GM12864 (cell line): ENCODE measurements around the gene C20orf202.
A peak's percentile ranks its signal among the peaks of the same experiment; 100 is the strongest.

Experiments used
- DNase-seq: peaks from one replicate; pipeline ENCODE4 v3.0.0-alpha.2; 2011; ENCODE audit warnings: low read depth
- H3K4me3 ChIP-seq: 2 replicates; pipeline ENCODE4 v1.5.1; 2011; ENCODE audit warnings: mild to moderate bottlenecking, low read depth, low read length, control low read depth
- TF ChIP-seq, protein P1 (sequence below): IDR thresholded peaks from 2 replicates; pipeline ENCODE4 v1.5.1; 2011; ENCODE audit warnings: low read depth, mild to moderate bottlenecking, moderate library complexity, low read length, control low read depth, inconsistent platforms; ENCODE audit errors: missing control alignments

The C20orf202 gene

GRCh38 chr20:1225263-1225782 lies 22.1 kb downstream of the C20orf202 start:
- DNase-seq, result no peak
- TF ChIP-seq, protein P1, sequence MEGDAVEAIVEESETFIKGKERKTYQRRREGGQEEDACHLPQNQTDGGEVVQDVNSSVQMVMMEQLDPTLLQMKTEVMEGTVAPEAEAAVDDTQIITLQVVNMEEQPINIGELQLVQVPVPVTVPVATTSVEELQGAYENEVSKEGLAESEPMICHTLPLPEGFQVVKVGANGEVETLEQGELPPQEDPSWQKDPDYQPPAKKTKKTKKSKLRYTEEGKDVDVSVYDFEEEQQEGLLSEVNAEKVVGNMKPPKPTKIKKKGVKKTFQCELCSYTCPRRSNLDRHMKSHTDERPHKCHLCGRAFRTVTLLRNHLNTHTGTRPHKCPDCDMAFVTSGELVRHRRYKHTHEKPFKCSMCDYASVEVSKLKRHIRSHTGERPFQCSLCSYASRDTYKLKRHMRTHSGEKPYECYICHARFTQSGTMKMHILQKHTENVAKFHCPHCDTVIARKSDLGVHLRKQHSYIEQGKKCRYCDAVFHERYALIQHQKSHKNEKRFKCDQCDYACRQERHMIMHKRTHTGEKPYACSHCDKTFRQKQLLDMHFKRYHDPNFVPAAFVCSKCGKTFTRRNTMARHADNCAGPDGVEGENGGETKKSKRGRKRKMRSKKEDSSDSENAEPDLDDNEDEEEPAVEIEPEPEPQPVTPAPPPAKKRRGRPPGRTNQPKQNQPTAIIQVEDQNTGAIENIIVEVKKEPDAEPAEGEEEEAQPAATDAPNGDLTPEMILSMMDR, result no peak
- H3K4me3 ChIP-seq, result no peak overlapping the region

DNA sequence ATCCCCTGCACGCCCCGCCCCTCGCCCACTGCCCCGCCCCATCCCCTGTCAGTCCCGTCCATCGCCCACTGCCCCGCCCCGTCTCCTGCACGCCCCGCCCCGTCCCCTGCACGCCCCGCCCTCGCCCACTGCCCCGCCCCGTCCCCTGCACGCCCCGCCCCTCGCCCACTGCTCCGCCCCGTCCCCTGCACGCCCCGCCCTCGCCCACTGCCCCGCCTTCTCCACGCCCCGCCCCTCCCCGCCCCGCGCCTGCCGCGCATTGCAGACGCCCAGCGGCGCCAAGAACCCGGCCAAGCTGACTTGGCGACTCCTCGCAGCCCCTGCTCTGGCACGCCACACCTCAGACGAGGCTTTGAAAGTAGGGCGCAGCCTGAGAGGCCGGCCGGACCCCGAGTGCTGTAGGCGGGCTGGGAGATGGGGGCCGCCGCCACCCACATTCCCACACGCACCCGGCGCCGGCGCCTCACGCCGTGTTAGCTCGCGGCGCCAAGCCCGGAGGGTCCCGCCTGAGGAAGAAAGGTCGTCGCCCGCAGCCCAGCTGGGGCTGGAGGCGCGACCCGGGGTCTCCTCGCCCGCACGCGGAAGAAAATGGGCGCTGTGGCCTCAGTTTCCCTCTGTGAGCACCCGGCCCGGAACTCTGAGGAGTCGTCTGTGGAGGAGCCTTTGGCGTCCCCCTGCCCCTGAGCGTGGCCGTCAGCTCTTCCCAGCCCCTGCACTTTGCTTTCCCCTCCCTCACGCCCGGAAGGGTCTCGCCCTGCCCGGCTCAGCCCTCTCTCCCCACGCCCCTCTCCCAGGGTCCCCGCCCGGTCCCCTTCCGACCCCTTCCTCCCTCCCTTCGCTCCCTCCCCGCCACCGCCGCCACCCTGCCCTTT lies 22.8 kb downstream of the C20orf202 start, which contains the start of gene RAD21L1:
Gene RAD21L1, plus strand, starts transcription at position 262 of the 872 bp plus-strand sequence. CDS start 2,410 bp downstream, outside the sequence.
- H3K4me3 ChIP-seq, result peak within 1 kb of the TSS; percentile 59
- no peak for DNase-seq
- TF ChIP-seq, protein P1, result no peak

DNA sequence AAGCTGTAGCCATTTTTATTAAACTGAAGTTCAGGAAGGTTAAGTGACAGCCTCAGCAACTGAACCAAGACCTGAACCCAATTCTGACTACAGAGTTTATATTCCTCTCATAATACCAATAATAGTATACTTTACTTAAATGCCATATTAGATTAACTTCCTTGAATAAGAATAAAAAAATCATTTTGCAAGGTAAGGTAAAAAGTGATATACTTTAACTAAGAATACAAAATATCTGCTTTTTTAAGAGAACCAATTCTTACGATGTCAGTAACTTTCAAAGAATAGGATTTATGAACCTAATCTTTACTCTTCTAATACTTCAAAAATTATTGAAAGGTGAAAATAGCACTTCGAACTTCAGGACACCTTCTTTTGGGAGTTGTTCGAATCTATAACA lies 26.3 kb downstream of the C20orf202 start:
- TF ChIP-seq, protein P1, result no peak
- no peak overlapping the region for H3K4me3 ChIP-seq
- no peak for DNase-seq

DNA sequence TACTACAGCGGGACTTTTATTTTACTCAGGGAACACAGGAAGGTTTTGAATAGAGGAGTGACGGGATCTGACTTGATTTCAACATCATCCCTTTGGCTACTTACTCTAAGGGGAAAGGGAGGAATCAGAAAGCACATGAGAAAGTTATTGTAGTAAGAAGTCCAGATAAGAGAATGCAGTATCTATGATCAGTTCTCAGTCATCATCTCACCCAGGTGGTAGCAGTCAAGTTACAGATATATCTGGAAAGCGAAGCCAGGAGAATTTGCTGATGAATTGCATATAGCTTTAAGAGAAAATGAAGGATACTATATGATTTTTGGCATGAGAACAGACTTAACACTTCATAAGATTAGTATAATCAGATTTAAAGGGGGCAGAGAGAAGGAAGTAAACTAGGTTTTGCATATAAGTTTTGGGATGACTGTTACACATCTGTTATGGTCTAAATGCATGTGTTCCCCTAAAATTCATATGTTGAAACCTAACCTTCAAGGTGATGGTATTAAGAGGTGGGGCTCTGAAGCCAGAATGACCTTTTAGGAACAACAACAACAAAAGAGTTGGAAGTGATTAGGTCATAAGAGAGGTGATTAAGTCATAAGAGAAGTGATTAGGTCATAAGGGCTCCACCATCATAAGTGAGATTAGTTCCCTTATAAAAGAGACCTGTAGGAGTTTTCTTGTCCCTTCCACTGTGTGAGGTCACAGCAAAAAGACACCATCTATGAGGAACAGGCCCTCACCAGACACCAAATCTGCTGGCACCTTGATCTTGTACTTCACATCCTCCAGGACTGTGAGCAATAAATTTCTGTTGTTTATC lies 29.2 kb downstream of the C20orf202 start:
- no peak overlapping the region for H3K4me3 ChIP-seq
- TF ChIP-seq, protein P1, result no peak
- no peak for DNase-seq

DNA sequence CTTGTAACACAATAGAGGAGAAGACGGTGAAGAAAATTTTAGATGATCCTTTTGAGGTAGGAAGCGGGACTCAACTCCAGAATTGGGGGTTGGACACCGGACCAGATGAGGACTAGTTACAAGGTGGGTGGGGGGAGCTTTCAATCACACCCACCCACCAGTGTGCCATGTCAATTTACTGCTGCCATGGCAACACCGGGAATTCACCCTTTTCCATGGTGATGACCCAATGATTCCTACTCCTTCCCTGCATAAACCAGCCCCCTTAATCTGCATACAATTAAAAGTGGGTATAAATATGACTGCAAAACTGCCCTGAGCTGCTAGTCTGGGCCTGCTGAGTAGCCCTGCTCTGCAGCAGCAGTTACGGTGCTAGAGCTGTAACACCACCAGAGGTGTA lies 37.3 kb downstream of the C20orf202 start:
- H3K4me3 ChIP-seq, result no peak overlapping the region
- no peak for DNase-seq
- TF ChIP-seq, protein P1, result no peak

DNA sequence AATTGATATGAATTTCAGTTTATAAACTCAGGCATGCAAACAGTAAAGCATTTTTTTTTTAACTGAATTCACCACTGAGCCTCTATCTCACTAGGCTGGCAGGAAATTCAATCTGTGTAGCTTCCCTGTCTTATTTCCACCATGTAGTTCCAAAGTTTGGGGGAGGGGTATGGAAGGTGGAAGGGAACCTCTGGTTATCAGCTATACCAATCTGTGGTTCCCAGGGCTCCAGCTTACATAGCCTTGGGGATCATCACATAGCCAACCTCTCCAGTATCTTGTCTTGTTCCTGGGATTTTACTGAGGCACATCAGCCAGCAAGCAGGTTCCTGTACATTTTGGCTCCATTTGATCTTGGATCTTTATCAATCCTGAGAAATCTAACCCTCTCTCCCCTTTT lies 38.2 kb downstream of the C20orf202 start:
- H3K4me3 ChIP-seq, result no peak overlapping the region
- TF ChIP-seq, protein P1, result no peak
- no peak for DNase-seq
